Activated CD4-positive, CD25-positive, alpha-beta regulatory T cell treated with anti-CD3 and anti-CD28 coated beads, Interleukin-2, amount 50 U/mL, for 24 hours (primary cell): ENCODE results near the gene AARS2.
A peak's percentile ranks its signal among the peaks of the same experiment; 100 is the strongest.

Source experiments
- ATAC-seq, 2 donors: fragments of 150-1000 bp; cut with Tn5 transposase; one replicate each; pipeline ENCODE4 v1.10.0; 2021; ENCODE audit warnings: mild to moderate bottlenecking in 1 of 2, moderate library complexity in 1 of 2

Gene AARS2

DNA sequence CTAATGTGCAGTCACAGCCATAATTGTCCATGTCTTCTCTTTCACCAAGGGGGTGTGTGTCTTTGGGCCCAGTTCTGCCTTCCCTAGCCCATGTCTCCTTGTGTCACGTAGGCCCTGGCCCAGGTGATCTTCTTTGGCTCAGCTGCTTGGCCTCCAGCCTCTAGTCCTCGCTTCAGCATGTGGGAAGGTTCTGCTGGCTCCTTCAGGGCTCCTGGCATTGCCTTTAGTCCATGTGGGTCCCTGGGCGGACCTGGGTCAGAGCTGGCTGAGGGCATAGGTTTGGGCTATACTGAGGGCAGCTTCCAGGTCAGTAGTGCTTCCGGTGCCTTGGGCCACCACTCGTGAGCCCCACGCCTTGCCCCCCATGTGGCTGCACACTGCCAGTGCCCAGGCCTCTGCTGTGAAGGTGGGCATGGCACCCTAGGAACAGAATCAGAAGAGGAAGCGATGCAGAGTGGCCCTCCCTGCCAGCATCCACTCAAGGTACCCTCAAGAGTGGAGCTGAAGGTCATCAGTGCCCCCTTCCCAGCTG, 12.8 kb downstream of the AARS2 start:
- ATAC-seq, result no peak

DNA sequence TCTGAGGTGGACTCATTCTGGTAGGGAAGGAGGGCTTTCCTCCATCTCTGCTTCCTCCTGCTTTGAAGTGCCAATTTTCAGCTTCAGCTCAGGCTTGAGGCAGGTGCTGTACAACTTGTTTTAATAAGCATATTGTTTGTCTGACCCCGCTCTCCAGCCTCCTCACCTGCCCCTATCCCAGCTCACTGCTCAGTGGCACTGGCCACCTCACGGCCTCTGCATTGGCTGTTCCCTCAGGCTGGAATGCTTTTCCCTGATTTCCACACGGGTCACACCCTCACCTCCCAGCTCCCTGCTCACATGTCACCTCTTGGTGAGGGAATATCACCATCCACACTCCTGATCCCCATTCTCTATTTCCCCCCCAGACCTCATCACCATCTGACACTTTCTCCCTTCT, 14.3 kb downstream of the AARS2 start:
- no peak for ATAC-seq

DNA sequence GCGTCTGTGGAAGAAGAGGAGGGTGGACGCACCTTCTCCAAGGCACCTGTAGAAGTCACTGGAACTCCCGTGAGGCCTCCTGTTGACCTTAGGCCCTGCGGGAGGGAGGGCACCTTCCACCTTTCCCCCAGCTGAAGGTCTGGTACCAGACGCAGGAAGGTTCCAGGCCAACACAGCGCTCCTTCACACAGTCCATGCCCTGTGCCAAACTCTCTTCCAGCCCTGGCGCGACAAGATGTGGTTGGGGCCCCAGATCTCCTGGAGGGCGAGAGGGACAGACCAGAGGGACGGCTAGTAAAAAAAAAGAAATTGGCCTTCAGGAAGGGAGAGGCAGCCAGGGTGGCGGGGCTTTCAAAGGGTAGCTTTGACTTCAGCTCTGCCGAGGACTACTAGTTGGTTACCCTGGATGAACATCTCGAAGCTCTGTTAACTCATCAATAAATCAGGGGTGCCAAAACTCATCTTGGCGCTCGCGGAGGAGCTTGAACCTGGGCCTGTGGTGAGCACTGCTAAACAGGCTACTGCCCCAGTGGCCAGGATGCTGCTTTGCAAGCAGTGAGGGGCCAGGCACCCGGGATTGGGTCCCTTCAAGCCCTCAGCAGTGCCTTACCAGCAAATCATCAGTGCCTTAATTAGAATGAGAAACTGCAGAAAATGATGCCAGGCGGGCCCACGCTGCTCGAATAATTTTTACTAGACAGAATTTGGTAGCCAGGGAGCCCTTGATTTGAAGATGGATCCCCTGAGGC, 14.9 kb downstream of the AARS2 start:
- peak in 1 of 2 donors; percentile 11 for ATAC-seq

DNA sequence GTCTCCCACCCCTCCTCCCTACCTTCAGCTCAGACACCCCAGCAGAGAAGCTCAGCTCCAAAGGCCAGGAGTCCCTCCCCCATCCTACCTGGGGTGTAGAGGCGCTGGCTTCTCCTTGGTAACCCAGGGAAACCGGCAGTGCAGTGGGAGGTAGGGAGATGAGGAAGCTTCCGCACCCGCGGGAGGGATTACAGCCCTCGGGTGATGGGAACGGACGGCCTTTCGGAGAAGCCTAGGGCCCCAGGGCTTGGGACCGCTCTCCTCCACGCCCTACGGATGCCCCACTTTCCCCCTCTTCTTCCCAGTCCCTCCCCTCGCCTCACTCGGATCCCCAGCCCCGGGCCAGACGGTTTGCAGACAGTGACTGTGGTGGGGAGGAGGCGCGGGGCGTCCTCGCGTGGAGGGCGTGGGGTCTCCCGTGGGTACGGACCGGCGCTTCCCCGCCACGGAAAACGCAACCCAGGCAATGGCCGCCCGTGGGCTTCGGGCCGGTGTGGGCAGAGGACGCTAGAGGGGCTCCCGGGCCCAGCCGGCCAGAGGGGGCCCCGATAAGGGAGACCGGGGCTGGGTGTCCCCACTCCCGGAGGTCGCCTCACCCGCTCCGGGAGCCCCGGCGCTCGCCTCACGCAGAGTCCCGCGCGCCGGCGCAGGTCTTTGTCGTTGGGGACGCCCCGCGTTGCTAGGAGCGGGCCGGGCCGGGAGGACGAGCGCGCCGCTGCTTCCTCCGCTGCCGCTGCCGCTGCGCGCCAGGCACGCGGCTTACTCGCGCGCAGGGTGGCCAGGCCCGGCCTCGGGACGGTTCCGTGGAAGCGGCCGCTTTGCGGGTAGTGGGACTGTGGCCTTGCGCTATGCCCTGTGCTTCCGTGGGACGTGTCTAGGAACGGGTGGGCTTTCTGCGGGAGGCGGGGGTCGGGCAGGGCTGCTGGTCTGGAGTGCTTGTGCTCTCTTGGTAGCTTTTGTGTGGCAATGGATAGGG, 15.8 kb downstream of the AARS2 start:
- ATAC-seq, result peak; percentile 71 to 82

DNA sequence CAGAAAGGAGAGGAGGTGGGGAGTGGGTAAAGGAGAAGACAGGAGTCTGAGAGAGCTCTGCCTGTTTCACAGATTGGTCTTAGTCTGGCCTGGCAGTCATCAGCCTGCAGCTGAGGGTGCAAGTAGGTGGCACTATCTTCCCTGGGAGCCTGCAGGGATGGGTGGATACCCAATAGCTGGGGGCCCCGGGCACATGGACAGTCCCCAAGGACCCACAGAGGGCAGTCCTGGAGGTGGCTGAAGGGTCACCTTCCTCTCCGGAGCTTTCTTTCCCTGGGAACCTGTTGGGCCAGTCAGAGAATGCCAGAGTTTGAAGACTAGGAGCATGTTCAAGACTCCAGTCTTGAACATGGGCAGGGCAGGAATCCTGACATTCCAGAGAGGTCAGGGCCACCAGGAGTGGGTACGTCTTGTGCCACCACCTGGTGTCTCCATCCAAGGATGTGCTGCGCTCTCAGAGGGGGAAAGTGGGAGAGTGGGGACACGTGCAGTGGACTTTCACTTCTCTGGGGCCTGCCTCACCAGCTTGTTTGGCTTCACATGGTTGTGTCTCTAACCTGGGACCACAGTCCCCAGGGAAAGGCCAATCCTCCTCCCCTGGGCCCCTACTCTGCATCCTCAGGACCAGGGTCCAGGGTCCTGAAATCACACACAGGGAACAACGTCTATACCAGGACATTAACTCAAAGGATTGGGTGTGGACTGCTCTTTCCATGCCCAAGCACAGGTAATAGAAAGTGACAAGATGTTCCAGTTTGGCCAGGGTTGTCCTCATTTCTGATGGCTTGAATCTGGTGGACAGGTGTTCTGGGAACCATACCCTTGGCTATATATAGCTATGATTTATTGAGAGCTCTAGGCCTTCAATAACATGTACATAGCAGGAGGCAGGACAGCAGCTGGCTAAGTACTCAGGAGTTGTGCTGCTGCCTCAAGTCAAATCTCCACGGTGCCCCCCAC, 18.0 kb downstream of the AARS2 start:
- ATAC-seq, result no peak

DNA sequence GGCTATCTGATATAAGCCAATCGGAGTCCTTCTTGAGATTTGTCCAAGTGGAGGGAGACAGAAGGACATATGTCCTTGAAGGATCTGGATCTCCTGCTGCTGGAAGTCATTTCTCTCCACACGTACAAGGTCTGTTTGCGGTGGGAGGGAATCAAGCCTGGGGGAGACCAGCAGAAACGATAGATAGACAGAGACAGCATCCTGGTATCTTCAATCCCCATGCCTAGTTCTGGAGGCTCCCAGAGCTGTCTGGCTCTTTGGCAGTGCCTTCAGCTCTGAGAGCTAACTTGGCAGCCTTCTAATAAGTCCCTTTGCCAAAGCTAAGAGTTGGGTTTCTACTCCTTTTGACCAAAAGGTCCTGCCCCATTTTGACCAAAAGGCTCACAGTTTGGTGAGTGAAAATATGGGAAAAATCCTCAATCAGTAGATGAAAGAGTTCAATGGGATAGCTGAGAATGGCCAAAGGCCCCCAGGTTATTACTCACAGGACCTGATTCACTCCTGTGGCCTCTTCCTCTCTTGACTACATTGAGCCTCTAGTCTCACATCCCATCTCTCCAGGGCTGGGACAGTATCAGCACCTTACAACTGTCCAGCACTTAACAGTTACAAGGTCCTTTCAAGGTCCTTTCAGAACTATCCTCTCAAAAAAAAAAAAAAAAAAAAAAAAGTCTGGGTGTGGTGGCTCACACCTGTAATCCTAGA, 20.3 kb downstream of the AARS2 start:
- no peak for ATAC-seq

DNA sequence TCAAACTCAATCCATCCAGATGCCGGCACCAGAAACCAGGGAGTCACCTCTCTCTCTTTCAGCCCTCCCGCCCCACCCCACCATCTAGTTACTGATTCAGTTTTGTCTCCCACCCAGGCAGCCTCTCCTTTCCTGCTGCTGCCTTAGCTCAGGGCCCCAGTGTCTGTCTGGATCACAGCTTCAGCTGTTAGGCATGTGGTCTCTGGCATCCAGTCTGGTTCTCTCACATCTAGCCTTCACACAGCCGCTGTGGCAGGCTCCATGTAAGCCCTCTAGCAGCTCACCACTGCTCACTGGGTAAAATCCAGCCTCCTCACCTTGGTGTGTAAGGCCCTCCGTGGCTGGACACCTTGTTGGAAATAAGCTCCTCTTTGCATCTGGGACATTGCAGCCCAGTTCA, 21.3 kb downstream of the AARS2 start:
- no peak for ATAC-seq

DNA sequence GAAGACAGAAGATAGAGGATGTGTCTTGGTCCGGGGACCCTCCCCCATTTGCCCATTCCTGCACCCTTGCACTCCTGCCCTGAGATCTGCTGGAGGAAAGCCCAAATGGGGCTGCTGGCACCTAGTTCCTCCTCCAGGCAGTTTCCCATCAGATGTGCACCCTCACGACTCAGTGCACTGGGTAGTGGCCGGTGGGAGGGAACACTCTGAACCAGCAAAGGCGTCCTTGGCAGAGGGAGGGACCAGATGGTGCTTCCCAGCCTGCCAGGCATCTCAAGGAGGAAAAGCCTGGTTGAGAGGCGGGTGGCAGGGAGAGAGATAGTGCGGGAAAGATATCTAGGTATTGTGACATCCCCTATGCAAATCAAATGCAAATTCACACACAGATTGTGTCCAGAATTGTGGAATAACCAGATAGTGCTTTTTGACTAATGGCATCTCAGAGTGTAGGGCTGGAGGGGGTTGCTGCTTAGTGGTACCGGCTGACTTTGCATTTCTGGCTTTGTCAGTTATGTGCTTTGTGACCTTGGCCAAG, 23.4 kb downstream of the AARS2 start:
- ATAC-seq, result no peak

DNA sequence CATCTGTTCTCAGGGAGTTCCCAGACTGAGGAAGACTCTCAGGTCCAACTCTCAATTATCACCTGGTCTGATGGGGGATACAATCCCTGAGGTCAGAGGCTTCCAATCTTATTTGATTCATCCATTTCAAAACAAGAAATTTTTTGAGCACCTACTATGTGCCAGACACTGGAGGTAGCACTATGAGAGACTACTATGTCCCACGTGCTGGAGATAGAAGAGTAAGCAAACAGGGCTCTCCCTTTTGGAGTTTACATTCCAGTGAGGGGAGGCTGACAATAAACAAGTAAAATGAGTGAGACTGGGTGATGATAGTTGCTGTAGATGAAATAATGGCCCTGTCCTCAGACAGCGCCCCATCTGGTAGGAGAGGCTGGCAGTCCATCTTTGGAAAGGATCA, 26.4 kb downstream of the AARS2 start:
- no peak for ATAC-seq

DNA sequence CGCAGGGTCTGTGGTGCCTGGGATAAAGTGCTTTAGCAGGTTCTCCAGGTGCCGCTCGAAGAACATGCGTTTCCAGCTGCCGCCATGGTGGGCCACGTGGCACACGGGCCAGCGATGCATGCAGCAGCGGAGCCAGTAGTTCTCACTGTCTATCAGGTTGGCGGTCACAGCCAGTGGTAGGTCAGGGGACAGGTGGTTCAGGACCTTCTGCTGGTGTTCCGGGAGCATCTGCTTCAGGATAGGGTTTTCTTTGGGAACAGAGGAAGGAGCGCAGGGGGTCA, 26.9 kb downstream of the AARS2 start:
- ATAC-seq, result no peak

DNA sequence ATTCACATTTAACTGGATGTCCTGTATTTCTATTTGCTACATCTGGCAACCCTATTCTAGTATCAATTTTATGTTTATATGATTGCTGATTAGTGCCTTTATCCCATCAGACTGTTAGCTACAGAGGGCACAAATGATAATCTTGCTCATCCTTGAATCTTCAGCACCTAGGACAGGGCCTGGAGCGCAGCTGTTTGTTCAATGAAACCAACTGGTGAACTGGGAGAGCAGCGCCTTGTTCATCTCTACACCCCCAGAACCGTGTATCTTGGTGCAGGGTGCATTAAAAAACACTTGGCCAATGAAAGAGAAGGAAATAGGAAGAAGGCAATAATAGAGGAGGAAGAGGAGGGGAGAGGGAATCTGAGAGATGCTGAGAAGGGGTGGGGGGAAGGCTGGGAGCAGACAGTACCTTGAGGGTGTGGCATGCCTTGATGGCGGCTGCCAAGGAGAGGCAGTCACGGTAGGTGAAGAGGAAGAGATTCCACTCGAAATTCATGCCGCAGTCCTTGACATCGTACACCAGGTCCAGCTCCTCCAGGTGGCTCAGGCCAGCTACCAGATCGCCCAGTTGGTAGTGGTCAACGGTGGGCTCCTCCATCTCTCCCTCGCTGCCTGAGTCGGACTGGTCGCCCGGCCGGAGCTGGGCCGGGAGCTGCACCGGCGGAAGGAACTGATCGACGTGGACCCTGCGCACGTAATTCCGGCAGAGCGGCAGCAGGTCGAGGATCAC, 27.4 kb downstream of the AARS2 start:
- no peak for ATAC-seq

DNA sequence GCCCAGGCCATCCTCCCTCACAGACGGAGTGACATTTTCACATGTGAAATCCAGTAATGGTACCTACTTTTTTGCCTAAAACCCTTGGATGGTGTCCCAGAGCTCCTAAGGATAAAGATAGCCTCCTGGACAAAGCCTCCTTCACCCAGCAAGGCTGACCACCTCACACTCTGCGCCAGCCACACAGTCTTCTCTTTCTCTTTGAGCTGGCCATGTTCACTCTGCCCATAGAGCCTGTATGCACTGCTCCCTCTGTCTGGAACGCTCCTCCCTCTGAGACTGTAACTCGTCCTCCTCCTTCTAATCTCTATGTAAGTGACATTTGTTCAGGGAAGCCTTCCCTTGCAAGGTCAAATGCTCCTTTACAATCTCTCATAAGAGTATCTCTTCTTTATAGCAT, 28.3 kb downstream of the AARS2 start:
- no peak for ATAC-seq

DNA sequence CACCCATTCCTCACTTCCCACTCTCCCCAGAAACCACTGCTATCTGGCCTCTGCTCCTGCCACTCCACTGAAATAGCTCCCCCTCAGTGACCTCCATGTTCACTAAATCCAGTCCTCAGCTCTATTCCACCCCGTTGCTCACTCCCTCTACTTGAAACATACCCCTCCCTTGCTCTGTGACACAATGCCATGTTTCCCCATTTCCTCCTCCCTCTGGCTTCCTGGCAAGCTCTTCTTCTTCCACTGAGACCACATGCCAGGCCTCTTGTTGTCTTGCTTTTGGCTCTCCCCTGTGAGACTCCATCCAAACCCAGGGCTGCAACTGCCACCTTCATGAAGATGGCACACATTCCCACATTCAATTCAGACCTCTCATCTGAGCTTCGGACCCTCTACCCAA, 29.0 kb downstream of the AARS2 start:
- ATAC-seq, result no peak

DNA sequence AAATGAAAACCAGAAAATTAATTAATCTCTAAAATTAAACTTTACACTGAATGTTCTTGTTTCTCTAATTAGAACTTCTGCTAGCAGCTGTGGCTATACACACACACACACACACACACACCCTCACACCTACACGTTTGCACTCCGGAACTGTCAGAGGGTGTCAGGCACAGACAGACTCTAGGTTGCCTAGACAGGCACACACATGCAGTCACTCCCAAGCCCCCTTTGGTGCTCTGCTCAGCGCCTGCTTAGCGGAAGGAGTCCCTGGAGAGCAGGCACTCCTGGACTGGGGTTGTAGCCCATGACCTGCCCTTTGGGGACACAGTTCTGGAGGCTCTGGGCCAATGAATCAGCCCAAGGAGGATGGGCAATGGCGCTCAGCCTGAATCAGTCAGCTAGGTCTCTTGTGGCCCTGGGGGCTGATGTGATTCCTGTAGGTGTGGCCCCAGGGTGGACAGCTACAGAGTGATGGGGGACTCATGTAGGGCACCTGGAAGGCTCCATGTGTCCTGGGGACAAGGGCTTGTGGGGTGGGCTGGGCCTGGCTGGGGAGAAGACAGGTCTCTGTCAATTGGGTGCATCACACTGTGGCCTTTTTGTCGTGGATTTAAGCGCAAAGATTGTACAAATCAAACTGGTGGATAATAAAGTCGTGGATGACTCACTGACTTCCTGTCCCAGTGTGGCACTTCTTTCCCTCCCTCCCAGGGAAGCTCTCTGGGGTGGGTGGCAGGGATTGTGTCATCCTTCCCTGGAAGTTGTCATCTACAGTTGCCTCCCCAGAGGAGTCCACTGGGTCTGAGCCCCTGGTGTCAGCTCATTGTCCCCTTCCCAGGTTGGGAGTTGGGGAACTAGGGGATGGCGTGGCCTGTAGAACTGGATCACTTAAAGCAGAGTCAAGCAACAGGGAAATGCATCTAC, 34.1 kb downstream of the AARS2 start:
- ATAC-seq, result no peak

DNA sequence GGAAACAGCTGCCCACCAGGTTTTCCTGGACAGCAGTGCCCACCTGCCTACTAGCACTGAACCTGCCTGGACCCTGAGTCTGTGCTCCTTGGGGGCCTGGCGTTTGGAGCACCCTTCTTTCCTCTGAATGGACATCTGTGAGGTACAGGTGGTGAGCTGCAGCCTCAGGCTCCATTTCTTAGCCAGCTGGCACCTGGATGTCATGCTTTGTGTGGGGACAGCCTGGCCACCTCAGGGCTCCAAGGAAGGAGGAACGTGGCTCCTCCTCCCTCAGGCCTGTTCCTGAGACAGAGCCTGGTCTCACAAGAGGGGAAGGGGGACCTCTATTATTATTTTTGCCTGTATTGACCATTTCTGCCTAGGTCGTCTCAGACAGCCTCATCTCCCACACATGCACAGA, 34.8 kb downstream of the AARS2 start:
- no peak for ATAC-seq

DNA sequence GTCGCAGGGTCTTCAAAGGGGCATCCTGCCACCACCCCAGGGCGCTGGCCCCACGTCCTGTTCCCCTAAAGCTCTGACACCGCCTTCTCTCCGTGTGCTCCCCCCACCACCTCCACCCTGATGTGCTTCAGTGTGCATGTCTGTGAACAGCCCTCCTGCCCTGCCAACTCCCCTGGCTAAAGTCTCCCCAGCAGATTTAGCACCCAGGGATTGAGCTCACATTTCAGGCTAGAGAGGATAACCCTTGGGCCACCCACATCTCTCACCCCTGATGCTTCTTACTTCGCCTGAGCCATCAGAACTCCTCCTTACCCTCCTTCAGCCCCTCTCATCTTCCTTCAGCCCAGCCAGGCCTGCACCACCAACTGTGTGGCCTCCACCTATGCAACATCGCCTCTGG, 35.4 kb downstream of the AARS2 start:
- no peak for ATAC-seq

DNA sequence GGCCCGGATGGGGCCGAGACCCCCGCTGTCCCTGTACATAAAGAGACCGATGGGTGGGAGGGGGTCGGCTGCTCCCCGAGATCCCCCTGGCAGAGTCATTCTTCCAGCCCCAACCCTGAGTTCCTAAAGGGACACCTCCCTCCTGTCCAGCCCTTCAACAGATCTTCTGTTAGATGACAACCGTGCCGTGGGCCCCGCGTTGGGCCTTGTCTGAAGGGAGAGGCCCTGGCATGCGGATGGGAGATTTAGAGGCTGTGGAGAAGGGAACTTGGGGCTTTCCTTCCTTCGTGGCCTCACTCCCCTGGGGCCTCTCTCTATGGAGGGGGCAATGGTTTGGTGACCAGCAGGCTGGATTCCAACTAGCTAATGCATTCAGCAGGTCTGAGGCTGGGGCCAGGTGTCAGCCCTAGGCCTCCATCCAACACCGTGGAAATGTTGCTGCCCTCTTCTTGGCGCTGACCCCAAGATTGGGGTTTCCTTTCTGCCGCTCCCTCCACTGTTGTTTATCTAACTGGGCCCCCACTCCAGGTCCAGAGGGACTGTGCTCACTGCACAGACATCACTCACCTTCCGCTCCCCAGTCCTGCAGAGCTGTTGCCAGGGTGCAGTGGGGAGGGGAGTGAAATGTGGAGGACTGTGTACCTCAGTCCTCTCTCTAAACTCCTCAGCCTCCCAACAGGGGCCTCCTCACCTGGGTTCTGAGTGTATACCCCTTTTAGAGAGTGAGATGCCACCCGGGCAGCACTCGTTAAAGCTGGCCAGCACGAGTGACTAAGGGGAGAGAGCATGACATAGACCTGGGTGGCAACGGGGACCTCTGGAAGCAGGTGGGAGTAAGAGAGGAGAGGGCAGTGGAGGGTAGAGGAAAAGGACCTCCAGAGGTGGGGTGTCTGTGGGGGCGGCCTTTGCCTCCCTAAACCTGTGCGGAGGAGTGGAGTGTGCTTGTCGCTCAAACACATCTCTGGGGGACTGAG, 36.2 kb downstream of the AARS2 start:
- ATAC-seq, result no peak

DNA sequence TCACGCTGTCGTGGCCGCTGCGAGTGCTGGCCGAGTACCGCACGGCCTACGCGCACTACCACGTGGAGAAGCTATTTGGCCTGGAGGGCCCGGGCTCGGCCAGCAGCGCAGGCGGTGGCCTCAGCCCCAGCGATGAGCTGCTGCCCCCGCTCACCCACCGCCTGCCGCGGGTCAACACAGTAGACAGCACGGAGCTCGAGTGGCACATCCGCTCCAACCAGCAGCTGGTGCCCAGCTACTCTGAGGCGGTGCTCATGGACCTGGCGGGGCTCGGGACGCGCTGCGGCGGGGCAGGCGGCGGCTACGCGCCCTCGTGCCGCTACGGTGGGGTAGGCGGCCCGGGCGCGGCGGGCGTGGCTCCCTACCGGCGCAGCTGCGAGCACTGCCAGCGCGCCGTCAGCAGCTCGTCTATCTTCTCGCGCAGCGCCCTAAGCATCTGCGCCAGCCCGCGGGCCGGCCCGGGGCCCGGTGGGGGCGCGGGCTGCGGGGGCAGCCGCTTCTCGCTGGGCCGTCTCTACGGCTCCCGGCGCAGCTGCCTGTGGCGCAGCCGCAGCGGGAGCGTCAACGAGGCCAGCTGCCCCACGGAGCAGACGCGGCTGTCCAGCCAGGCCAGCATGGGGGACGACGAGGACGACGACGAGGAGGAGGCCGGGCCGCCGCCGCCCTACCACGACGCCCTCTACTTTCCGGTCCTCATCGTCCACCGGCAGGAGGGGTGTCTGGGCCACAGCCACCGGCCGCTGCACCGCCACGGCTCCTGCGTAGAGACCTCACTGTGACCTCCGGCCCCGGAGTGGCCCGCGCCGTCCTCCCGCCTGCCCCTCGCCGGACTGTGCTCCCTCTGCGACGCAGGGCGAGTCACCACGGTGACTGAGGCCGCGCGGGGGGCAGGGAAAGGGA, 37.1 kb downstream of the AARS2 start:
- peak; percentile 61 to 66 for ATAC-seq
